Gastrocnemius medialis (tissue), 4 donors: ENCODE results near the gene OR4K5. TPM values are rescaled to one million over a fixed set of nuclear protein-coding genes. Genes with fewer than 3 reads are reported as not detected.

Source experiments
- ATAC-seq, 2 donors: fragments of 150-250 bp; one replicate each; pipeline ENCODE4 v1.9.1; 2016
- DNase-seq, 2 donors: peaks; one replicate each; pipeline ENCODE4 v3.0.0-alpha.2; 2019
- H3K27ac ChIP-seq, 4 donors: fragments of 200-600 bp; sonication (generic); 1 replicate in 1 of 4; 2 replicates in 3 of 4; pipeline ENCODE4 v1.5.1; 2016 to 2018; ENCODE audit warnings: mild to moderate bottlenecking in 2 of 4, moderate library complexity in 1 of 4
- H3K27me3 ChIP-seq, 3 donors: fragments of 200-600 bp; sonication (generic) in 2 of 3; 1 replicate in 1 of 3; 2 replicates in 2 of 3; pipeline versions ENCODE4 v1.5.1 to v1.6.0; 2016 to 2019; ENCODE audit warnings: mild to moderate bottlenecking in 1 of 3, moderate library complexity in 1 of 3
- H3K36me3 ChIP-seq, 2 donors: fragments of 200-600 bp; sonication (generic) in 1 of 2; one replicate each; pipeline ENCODE4 v1.5.1; 2017 to 2018
- H3K4me1 ChIP-seq, 2 donors: fragments of 200-600 bp; sonication (generic) in 1 of 2; one replicate each; pipeline ENCODE4 v1.5.1; 2016 to 2017; ENCODE audit warnings: mild to moderate bottlenecking in 2 of 2
- H3K4me3 ChIP-seq, 4 donors: fragments of 200-600 bp; sonication (generic) in 3 of 4; 1 replicate in 1 of 4; 2 replicates in 3 of 4; pipeline ENCODE4 v1.5.1; 2016 to 2019; ENCODE audit warnings: mild to moderate bottlenecking in 2 of 4
- H3K9me3 ChIP-seq, 3 donors: fragments of 200-600 bp; sonication (generic) in 2 of 3; 1 replicate in 1 of 3; 2 replicates in 2 of 3; pipeline ENCODE4 v1.5.1; 2016 to 2019
- POLR2A ChIP-seq, 2 donors: fragments of 450-650 bp; IDR thresholded peaks; one replicate each; pipeline ENCODE4 v1.6.1; 2017; ENCODE audit warnings: antibody characterized with exemption in 2 of 2, mild to moderate bottlenecking in 2 of 2, moderate library complexity in 2 of 2
- in situ Hi-C, 4 donors: fragments of 200-750 bp; cut with MboI; loops; one replicate each; pipeline versions ENCODE4 v1.15.0 to v1.8.0; 2017; ENCODE audit warnings: low sequenced_read_pairs in 4 of 4
- intact Hi-C: fragments of 100-400 bp; cut with DNase I; formaldehyde crosslinking; loops from one replicate; pipeline ENCODE4 v1.15.1; 2023; ENCODE audit warnings: low total_unique reads
- total RNA-seq, 4 donors: library from RNA; depleted of rRNA; stranded (reverse); fragments of >200 nt; gene quantifications; one replicate each; pipeline versions ENCODE4 v1.1.0 to v1.2.3, GENCODE V29; 2016
- TF ChIP-seq, protein P1 (sequence below), 5 experiments: fragments of 450-650 bp in 3 of 5; fragments of 200-600 bp in 2 of 5; sonication (generic) in 2 of 5; IDR thresholded peaks in 4 of 5; conservative IDR thresholded peaks in 1 of 5; 1 replicate in 4 of 5; 2 replicates in 1 of 5; pipeline ENCODE4 v1.5.1; 2016 to 2019; ENCODE audit warnings: antibody characterized with exemption in 5 of 5, mild to moderate bottlenecking in 3 of 5, moderate library complexity in 3 of 5

OR4K5 gene
- total RNA-seq, 4 donors from 2014 or later = not detected

DNA sequence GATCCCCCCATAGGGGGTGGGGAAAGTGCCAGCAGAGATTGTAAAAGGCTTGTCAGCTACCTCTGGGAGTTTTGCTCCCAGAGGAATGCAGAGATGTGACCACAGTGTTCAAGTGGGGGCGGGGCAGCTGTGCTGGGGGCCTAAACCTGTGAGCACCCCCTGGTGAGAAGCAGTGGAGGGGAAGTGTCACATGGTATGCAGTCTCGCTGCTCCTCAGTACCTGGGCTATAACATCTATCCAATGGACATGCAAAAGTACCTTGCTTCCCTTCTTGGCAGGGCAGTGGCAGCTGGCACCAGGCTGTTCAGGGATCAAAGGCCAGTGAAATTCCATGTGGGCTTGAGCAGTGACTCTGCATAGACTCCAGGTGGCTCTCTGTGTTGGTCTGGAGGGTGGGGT is 25.1 kb upstream of the OR4K5 start:
- DNase-seq (no peak), ATAC-seq (no peak)
- intact Hi-C loops (no loop called here), in situ Hi-C loops (no loop called here)
- no peak overlapping the region for H3K27ac ChIP-seq
- H3K4me3 ChIP-seq = no peak overlapping the region
- TF ChIP-seq, protein P1, sequence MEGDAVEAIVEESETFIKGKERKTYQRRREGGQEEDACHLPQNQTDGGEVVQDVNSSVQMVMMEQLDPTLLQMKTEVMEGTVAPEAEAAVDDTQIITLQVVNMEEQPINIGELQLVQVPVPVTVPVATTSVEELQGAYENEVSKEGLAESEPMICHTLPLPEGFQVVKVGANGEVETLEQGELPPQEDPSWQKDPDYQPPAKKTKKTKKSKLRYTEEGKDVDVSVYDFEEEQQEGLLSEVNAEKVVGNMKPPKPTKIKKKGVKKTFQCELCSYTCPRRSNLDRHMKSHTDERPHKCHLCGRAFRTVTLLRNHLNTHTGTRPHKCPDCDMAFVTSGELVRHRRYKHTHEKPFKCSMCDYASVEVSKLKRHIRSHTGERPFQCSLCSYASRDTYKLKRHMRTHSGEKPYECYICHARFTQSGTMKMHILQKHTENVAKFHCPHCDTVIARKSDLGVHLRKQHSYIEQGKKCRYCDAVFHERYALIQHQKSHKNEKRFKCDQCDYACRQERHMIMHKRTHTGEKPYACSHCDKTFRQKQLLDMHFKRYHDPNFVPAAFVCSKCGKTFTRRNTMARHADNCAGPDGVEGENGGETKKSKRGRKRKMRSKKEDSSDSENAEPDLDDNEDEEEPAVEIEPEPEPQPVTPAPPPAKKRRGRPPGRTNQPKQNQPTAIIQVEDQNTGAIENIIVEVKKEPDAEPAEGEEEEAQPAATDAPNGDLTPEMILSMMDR (IDR thresholded peaks at IDR 0.05 in 4 of 5, conservative IDR thresholded peaks at IDR 0.05 in 1 of 5) = no peak
- no peak for TF ChIP-seq POLR2A (IDR thresholded peaks at IDR 0.05)
- no peaks in the 10 kb centered on the region for H3K36me3 ChIP-seq
- H3K4me1 ChIP-seq = no peaks in the 10 kb centered on the region
- H3K9me3 ChIP-seq = no peaks in the 10 kb centered on the region
- H3K27me3 ChIP-seq = no peaks in the 10 kb centered on the region

- in situ Hi-C loops (no loop called here), intact Hi-C loops (no loop called here)
- DNase-seq (no peak), ATAC-seq (no peak)
- H3K9me3 ChIP-seq = no peaks in the 10 kb centered on the region
- H3K27me3 ChIP-seq = no peaks in the 10 kb centered on the region
- H3K27ac ChIP-seq = no peak overlapping the region
- no peak for TF ChIP-seq POLR2A (IDR thresholded peaks at IDR 0.05)
- TF ChIP-seq, protein P1 (IDR thresholded peaks at IDR 0.05 in 4 of 5, conservative IDR thresholded peaks at IDR 0.05 in 1 of 5) = no peak
- H3K4me1 ChIP-seq = no peaks in the 10 kb centered on the region
- no peak overlapping the region for H3K4me3 ChIP-seq
- no peaks in the 10 kb centered on the region for H3K36me3 ChIP-seq
These were observed 19.4 kb upstream of the OR4K5 start for GRCh38 chr14:19900999-19901398.

- TF ChIP-seq POLR2A (IDR thresholded peaks at IDR 0.05) = no peak
- TF ChIP-seq, protein P1 (IDR thresholded peaks at IDR 0.05 in 4 of 5, conservative IDR thresholded peaks at IDR 0.05 in 1 of 5) = no peak
- DNase-seq = no peak
- ATAC-seq = no peak
- Histone ChIP-seq H3K9me3 (no peaks in the 10 kb centered on the region), H3K27me3 (no peaks in the 10 kb centered on the region), H3K4me3 (no peak overlapping the region), H3K36me3 (no peaks in the 10 kb centered on the region), H3K27ac (no peak overlapping the region), H3K4me1 (no peaks in the 10 kb centered on the region)
- intact Hi-C loops (no loop called here), in situ Hi-C loops (no loop called here)
These were observed 18.0 kb upstream of the OR4K5 start for GRCh38 chr14:19902409-19902808.

- Histone ChIP-seq H3K27ac (no peak overlapping the region), H3K4me1 (no peaks in the 10 kb centered on the region), H3K36me3 (no peaks in the 10 kb centered on the region), H3K4me3 (no peak overlapping the region), H3K27me3 (no peaks in the 10 kb centered on the region), H3K9me3 (no peaks in the 10 kb centered on the region)
- no peak for DNase-seq
- intact Hi-C loops (no loop called here), in situ Hi-C loops (no loop called here)
- ATAC-seq = no peak
- TF ChIP-seq POLR2A (IDR thresholded peaks at IDR 0.05) = no peak
- TF ChIP-seq, protein P1 (IDR thresholded peaks at IDR 0.05 in 4 of 5, conservative IDR thresholded peaks at IDR 0.05 in 1 of 5) = no peak
These were observed 13.7 kb upstream of the OR4K5 start for GRCh38 chr14:19906665-19907064.

- Histone ChIP-seq H3K27ac (no peak overlapping the region), H3K9me3 (no peaks in the 10 kb centered on the region), H3K27me3 (no peaks in the 10 kb centered on the region), H3K4me1 (no peaks in the 10 kb centered on the region), H3K4me3 (no peak overlapping the region), H3K36me3 (no peaks in the 10 kb centered on the region)
- TF ChIP-seq, protein P1 (IDR thresholded peaks at IDR 0.05 in 4 of 5, conservative IDR thresholded peaks at IDR 0.05 in 1 of 5) = no peak
- no peak for TF ChIP-seq POLR2A (IDR thresholded peaks at IDR 0.05)
- ATAC-seq (no peak), DNase-seq (no peak)
- intact Hi-C loops = no loop called here
- in situ Hi-C loops = no loop called here
These were observed 9.3 kb upstream of the OR4K5 start for GRCh38 chr14:19911114-19911513.
